ENCODE measurements around the gene HK1. TPM values are rescaled to one million over a fixed set of nuclear protein-coding genes. Genes with fewer than 3 reads are reported as not detected.

Gene HK1
- total RNA-seq, 4 donors from 2014 or later: 27.3 to 54.0 (median 30.1) TPM

- H3K27me3 ChIP-seq: no peaks in the 10 kb centered on the region
- no peak overlapping the region for H3K27ac ChIP-seq
- no peak overlapping the region for H3K4me3 ChIP-seq
- H3K36me3 ChIP-seq: no peaks in the 10 kb centered on the region
- WGBS, 2 donors: 92 to 96% methylated on average over 10 of the region's 10 CpGs
- H3K9me3 ChIP-seq: no peaks in the 10 kb centered on the region
- no peak for DNase-seq (ENCODE audit: low spot score in 2 of 2)
- H3K4me1 ChIP-seq: peaks cover 0 to 12% (median 3%) of the 10 kb centered on the region in 4 donors
- TF ChIP-seq EP300 (IDR thresholded peaks at IDR 0.05) (no peak), POLR2A (IDR thresholded peaks at IDR 0.05) (no peak), CTCF (IDR thresholded peaks at IDR 0.05) (no peak)
Observed at GRCh38 chr10:69415951-69416350, 137.7 kb downstream of the HK1 start.

- no peaks in the 10 kb centered on the region for H3K27me3 ChIP-seq
- no peaks in the 10 kb centered on the region for H3K36me3 ChIP-seq
- H3K27ac ChIP-seq: peak within 1 kb of the TSS in 3 of 4 donors; percentile 12 to 32 (median 29)
- 58 to 90% methylated on average over 5 to 10 of the region's 10 CpGs for WGBS, 2 donors
- peaks cover 0 to 12% (median 3%) of the 10 kb centered on the region in 4 donors for H3K4me1 ChIP-seq
- H3K9me3 ChIP-seq: no peaks in the 10 kb centered on the region
- DNase-seq (ENCODE audit: low spot score in 2 of 2): no peak
- H3K4me3 ChIP-seq: no peak within 1 kb of the TSS
- TF ChIP-seq POLR2A (IDR thresholded peaks at IDR 0.05): no peak
Observed at GRCh38 chr10:69416695-69417094, 138.4 kb downstream of the HK1 start, which contains the start of gene TACR2. Gene TACR2 (minus strand): TSS chr10:69416918. CDS start chr10:69416323, 595 bp downstream.

GRCh38 chr10:69417542-69417941 lies 139.2 kb downstream of the HK1 start:
- DNase-seq (ENCODE audit: low spot score in 2 of 2): no peak
- Histone ChIP-seq H3K36me3 (no peaks in the 10 kb centered on the region), H3K27me3 (no peaks in the 10 kb centered on the region), H3K27ac (peak overlapping the region in 2 of 4 donors; percentile 12 to 32), H3K9me3 (no peaks in the 10 kb centered on the region), H3K4me1 (peaks cover 0 to 12% (median 3%) of the 10 kb centered on the region in 4 donors), H3K4me3 (no peak overlapping the region)
- WGBS, 2 donors: 53 to 55% methylated on average over 11 of the region's 11 CpGs
- TF ChIP-seq EP300 (IDR thresholded peaks at IDR 0.05): no peak

- Histone ChIP-seq H3K4me1 (peaks cover 0 to 7% (median 3%) of the 10 kb centered on the region in 4 donors), H3K27me3 (no peaks in the 10 kb centered on the region), H3K9me3 (no peaks in the 10 kb centered on the region), H3K4me3 (no peak overlapping the region), H3K27ac (peak overlapping the region in 2 of 4 donors; percentile 7 to 32), H3K36me3 (no peaks in the 10 kb centered on the region)
- TF ChIP-seq POLR2A (IDR thresholded peaks at IDR 0.05): no peak
- TF ChIP-seq CTCF (IDR thresholded peaks at IDR 0.05): no peak
- no peak for TF ChIP-seq EP300 (IDR thresholded peaks at IDR 0.05)
- 67 to 68% methylated on average over 8 of the region's 8 CpGs for WGBS, 2 donors
- DNase-seq (ENCODE audit: low spot score in 2 of 2): no peak
Observed at GRCh38 chr10:69418052-69418752, 139.9 kb downstream of the HK1 start.

- Histone ChIP-seq H3K27ac (no peak overlapping the region), H3K36me3 (no peaks in the 10 kb centered on the region), H3K4me1 (peaks cover 0 to 6% (median 2%) of the 10 kb centered on the region in 4 donors), H3K9me3 (no peaks in the 10 kb centered on the region), H3K4me3 (no peak overlapping the region), H3K27me3 (no peaks in the 10 kb centered on the region)
- DNase-seq (ENCODE audit: low spot score in 2 of 2): no peak
- TF ChIP-seq CTCF (IDR thresholded peaks at IDR 0.05) (no peak), POLR2A (IDR thresholded peaks at IDR 0.05) (no peak)
- 91 to 93% methylated on average over 18 of the region's 18 CpGs for WGBS, 2 donors
Observed at GRCh38 chr10:69419096-69419743, 140.9 kb downstream of the HK1 start.

GRCh38 chr10:69419744-69420126 lies 141.4 kb downstream of the HK1 start:
- H3K27me3 ChIP-seq: no peaks in the 10 kb centered on the region
- H3K27ac ChIP-seq: no peak overlapping the region
- no peaks in the 10 kb centered on the region for H3K9me3 ChIP-seq
- H3K4me1 ChIP-seq: peaks cover 0 to 6% (median 2%) of the 10 kb centered on the region in 4 donors
- DNase-seq (ENCODE audit: low spot score in 2 of 2): no peak
- no peaks in the 10 kb centered on the region for H3K36me3 ChIP-seq
- no peak overlapping the region for H3K4me3 ChIP-seq
- WGBS, 2 donors: 83 to 84% methylated on average over 11 of the region's 11 CpGs
- TF ChIP-seq CTCF (IDR thresholded peaks at IDR 0.05) (no peak), EP300 (IDR thresholded peaks at IDR 0.05) (no peak), POLR2A (IDR thresholded peaks at IDR 0.05) (no peak)

Data from tibial nerve (tissue), 4 donors.